Stimulated activated naive CD8-positive, alpha-beta T cell treated with anti-CD3 and anti-CD28 coated beads, Interleukin-15, Interleukin-2, amounts not matched to agents 100 U/mL and 50 U/mL, for 24 hours (primary cell): ENCODE results near the gene TPD52L2.

Source experiments
- ATAC-seq: fragments of 150-1000 bp; cut with Tn5 transposase; one replicate; pipeline ENCODE4 v1.10.0; 2021
- DNase-seq: peaks from one replicate; pipeline ENCODE4 v3.0.0; 2021

Gene TPD52L2

DNA sequence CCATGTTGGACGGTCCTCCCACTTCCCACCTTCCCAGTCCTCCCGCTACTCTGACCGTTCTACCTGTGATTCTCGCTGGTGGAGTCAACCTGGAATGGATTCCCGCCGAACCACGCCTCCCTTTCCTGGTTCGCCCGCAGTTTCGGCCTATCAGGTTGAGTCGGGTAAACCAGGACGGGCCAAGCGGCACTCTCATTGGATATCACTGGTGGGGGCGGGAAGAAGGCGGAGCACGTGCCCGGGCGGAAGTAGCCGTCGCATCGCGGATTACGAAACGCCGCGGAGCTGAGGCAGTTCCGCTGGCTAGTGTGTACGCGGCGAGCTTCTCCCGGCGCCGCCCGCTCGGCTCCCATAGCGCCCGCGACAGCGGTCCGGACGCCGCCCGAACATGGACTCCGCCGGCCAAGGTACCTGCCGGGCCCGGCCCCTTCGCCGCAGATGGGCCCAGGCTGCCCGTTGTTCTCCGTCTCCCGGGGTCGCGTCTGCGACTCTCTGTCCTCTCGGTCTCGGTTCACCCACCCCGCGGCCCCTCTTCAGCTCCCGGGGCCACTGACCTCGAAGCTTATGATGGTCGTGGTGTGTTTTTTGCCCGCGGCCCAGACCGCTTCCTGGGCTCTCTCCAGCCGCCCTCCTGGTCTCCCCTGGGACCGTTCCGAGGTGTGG is at the start of gene TPD52L2:
TSS of gene TPD52L2 (plus strand) at position 293 of the 663 bp plus-strand sequence. CDS start at position 389, 96 bp downstream.
- ATAC-seq (peak; percentile 89), DNase-seq (peak; percentile 97)

DNA sequence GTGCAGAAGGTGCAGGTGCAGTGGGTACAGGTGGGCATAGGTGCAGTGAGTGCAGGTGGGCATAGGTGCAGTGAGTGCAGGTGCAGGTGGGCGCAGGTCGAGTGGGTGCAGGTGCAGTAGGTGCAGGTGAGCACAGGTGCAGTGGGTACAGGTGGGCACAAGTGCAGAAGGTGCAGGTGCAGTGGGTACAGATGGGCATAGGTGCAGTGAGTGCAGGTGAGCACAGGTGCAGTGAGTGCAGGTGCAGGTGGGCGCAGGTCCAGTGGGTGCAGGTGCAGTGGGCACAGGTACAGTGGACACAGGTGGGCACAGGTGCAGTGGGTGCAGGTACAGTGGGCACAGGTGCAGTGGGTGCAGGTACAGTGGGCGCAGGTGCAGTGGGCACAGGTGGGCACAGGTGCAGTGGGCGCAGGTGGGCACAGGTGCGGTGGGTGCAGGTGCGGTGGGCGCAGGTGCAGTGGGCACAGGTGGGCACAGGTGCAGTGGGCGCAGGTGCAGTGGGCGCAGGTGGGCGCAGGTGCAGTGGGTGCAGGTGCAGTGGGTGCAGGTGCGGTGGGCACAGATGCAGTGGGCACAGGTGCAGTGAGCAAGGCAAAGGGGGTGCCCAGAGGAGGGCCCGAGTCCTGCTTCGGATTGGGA is 49.3 kb upstream of the TPD52L2 start:
- ATAC-seq: no peak
- DNase-seq: no peak

DNA sequence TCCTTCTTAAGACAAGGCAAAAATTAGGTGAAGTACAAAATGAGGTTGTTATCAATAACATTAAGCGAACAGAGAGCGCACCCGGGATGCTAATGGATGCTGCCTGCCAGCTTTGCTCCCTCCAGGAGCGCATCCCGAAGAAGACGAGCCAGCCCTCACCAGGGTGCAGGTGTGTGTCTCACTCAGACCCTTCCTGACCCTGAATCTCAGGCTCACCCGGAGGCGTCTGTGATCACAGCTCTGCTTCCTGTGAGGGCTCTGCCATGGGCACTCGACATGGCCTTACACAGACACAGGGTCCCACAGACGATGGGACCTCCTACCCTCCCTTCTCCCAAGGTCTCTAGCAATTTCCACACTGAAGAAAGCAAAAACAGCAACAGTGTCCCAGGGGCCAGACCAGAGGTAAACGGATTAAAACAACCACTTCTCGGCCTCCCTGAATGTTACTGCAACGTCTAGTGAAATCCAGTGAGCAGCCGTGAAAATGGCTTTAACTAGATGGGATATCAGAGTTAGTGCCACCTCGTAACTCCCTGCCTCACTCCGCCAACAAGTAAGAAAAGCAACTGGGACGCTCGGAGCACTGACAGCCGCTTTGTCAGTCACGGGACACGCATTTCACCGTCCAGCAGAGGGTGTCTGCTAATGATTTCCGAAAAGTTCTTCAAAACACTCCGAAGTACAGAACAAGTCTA is 45.7 kb upstream of the TPD52L2 start:
- DNase-seq: no peak
- ATAC-seq: no peak

DNA sequence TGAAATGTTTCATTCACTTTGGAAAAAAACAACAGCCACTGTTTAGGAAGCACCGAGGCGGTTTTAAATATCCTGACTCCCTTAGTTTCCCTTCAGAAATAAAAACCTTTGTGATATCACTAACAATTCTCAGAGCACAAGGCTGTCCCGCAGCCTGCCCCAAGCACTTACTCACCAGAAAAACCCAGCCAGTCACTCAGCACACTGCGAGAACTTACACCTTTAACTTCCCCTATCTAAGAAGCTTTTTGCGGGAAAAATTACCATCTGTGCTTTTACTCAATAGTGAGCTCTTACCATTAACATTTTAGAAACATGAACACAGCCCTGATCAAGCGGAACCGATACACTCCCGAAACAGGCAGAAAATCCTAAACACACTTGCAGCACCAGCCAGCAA is 43.3 kb upstream of the TPD52L2 start:
- ATAC-seq: no peak

DNA sequence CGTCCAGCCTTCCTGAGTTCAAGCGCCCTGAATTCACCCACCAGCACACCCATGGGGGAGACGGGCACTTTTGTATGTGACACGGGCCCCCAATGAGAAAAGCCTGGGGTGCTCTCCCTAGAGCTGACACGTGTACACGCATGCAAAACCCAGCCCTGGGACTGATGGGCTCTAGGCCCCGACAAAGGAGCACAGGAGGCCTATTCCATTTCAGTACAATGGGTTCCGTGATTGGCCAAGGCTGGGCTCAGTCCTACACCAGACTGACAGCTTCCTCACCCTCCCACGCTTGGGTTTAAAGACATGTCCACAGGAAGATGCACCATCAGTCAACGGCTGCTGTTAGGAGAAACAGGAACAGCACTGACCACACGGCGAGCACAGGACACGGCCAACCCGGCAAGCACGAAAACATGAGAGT is 42.8 kb upstream of the TPD52L2 start:
- DNase-seq: no peak
- no peak for ATAC-seq

More for the DNA sequence above, 43.3 kb upstream of the TPD52L2 start:
- DNase-seq: no peak

DNA sequence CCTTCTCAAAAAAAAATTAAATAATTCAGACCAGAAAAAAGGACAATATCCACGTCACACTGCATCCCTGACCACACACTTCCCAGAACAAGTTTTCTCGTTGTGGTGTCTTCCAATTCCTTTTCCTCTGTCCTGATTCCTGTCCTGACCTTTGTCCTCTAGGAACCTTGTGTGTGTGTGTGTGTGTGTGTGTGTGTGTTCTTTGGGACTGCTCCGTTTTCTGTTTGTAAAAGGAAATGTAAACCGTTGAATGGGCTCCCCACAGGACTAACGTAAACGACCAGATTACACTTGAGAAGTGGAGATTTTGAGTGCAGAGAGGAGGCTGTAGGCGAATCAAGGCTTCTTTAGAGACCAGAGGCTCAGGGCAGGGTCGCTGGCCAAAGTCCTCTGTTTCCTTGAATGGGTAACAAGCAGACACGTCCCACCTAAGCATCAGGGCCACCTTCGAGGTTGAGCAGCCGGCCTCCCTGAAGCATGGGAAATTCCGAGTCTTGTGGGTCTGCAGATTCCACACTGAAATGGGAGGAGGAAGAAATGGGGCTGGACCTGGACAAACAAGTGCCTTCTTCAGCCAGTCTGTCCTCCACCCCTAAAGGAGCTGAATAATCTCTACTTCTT is 41.3 kb upstream of the TPD52L2 start:
- ATAC-seq: no peak

DNA sequence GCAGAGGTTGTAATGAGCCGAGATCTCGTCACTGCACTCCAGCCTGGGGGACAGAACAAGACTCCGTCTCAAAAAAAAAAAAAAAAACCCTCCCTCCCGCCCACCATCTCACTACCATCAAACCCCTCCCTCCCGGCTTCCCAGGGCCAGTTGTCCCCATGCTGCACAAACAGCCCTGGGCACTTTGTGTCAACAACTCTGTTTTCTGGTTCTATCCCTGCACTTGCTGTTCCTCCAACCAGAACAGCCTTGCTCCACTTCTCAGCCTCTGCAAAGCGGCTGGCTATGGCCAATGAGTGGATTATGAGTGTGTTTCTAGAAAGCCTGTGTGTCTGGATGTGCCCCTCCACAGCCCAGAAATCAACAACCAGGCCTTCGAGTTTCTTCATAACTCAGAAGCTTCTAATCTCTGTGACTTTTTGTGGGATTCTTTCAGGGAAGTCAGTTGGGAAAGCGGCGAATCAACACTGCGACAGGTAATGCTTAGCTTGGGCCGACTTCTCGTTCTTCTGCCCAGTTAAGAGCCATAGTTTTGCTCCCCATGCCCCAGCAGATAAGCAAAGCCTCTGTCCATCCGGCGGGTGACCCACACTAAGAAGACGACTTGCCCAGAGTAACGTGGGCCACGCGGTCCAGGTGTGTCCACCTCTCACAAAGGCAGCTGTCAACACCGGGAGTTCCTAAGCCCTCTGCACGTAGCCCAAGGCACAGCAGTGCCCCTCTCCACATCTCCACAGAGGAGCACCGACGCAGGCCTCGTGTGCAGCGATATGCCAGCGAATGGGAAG is 39.5 kb upstream of the TPD52L2 start:
- ATAC-seq (no peak), DNase-seq (no peak)

More for the DNA sequence above, 41.3 kb upstream of the TPD52L2 start:
- no peak for DNase-seq

DNA sequence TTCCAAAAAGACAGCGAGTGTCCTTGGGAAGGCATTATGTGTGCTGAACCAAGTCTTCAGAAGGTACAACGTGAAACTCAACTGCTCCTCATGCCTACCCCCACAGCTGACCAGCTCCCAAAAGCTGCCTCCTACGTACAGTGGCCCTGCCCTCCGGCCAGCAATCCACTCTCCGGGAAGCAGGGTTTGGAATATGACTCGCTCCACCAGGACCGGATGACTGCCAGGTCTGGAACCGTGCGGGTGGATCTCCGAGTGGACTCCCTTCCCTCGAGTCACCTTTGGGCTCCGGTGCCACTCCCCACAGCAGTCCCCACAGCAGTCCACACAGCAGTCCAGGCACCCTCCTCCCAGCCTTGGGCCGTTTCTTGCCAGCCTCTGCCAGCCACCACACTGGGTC is 38.3 kb upstream of the TPD52L2 start:
- DNase-seq: no peak
- ATAC-seq: no peak

DNA sequence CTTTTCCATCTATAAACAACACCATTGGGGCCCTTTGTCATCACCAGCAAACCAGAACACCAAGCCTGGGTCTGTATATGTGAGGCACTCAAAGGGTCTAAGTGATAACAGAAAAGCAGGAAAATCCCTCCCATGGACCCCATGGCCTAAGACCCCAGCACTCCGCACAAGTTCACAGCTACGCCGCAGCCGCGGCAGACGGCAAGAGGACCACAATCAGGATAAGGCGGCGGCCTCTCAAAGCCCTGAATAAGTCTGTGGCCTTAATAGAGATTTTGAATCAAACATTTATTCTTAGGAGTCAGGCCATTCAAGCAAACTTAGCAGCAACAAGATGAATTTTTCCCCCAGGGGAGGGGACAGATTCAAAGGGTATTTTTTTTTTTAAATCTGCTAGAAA is 36.9 kb upstream of the TPD52L2 start:
- DNase-seq: no peak
- ATAC-seq: no peak

DNA sequence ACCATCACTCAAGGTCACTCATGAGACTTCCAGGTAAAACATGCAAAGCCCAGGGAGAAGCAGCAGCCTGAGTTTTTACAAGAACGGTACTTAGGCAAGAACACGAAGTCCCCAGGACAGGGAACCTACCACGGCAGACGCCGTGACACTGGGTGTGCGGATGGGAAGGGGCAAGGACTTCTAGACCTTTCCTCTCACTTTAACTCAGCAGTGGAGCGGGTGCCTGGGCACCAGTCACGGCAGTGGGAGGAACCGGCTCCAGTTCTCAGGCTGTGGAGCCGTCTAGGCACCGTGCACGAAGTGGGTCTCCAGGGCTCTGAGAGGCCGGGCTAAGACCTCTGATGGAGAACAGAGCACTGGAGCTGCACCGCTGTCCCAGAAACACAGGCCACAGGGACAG is 36.5 kb upstream of the TPD52L2 start:
- ATAC-seq (no peak), DNase-seq (no peak)

DNA sequence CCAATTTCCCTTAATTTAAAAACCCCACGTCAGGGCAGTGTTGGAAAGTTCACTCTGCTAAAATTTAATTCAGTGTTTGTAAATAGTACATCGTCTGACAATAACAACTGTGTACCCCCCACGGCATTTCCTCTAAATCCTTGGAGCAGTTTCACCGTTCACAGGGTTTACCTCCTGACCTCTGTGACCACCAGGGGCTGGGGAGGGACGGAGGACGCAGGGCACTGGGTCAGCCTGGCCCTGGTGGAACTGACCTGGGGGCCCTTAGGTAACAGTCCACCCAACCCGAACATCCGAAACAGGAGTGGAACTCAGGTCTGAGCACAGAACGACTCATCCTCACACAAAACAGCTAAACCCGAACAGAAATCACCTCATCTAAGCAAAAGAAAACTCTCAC is 36.1 kb upstream of the TPD52L2 start:
- no peak for ATAC-seq

DNA sequence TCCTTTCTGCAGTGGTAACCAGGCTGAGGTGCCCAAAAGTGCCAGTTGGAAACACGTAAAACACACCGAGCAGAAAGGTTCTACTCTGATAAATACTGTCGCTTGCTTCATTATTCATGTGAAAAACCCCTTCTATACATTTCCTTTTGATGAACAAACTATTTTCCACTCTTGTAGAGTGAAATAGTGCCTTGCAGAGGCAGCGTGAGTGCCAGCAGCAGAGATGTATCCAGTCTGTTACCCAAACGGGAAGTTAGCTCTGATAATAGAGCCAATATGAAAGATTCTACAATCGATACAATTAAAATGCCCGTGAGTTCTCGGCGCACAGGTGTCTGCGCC is 35.5 kb upstream of the TPD52L2 start:
- ATAC-seq (no peak), DNase-seq (no peak)

More for the DNA sequence above, 36.1 kb upstream of the TPD52L2 start:
- DNase-seq: no peak

DNA sequence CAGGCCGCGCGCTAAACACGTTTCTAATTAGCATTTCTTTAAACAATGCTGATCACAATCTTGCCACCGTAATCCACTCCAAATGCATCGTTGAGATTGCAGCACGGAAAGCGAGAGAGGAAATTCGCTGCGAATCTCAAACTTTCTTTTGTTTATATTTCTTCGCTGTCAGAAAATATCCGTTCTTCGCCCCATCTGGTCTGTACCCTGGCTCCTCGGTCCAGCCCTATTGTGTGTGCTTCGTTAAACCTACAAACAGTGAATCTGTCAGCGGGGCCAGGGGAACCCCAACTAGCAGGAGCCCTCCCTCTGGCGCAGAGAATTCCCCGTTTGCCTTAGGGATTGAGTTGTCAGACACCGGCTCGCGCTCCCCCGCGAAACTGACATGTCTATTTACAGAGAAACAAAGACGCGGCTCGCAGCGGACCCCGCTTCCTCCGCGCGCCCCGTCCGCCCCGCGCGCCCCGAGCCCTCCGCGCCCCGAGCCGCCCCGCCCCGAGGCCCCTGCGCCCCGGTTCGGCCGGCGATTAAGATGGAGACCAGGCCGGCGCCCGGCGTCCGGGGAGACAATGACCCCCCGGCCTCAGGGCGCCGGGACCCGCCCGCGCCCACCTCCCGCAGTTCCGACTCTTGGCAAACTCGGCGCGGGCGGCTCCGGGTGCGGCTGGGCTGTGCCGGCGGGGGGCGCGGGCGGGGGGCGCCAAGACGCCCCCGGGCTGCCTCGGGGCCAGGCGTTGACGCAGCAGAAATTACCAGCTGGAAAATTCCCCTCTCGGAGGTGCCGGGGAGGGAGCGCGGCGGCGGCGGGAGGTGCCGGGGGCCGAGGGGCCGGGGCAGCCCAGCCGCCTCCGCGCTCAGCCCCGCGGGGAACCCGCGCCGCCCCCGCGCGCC is 34.9 kb upstream of the TPD52L2 start:
- no peak for DNase-seq

DNA sequence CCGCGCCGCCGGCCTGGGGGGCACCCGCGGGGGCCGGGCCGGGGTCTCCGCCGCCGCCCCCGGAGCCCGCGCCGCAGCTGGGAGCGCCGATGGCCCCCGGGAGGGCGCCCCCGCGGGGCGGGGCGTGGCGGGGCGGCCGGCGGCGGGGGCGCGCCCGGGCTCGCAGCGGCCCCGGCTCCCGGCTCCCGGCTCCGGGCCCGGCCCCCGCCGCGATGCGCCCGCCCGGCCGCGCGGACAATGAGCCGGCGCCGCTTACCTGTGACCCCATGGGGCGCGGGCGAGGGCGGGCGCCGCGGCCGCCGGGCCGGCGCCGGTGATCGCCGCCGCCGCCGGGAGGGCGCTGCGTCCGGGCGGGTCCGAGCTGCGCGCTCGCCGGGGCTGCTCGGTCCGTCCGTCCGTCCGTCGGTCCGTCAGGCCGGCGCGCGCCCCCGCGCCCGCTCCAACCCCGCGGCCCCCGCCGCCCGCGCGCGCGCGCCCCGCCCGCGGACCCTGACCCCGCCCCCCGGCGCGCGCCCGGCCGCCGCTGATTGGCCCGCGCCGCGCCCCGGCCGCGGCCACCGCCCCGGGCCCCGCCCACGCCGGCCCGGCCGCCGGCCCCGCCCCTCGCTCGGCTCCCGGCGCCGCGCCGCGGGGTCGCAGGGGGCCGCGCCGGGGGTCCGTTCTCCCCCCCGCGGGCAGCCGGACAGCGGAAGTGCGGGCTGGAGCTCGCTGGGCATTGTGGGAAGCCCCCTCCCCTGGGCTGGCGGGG is 34.1 kb upstream of the TPD52L2 start, which contains the start of gene ZBTB46:
TSS of gene ZBTB46 (minus strand) at position 424 of the 748 bp plus-strand sequence. CDS start 40,507 bp downstream, outside the sequence.
- ATAC-seq: peak; percentile 44
- DNase-seq: peak; percentile 63

More for the DNA sequence above, 34.9 kb upstream of the TPD52L2 start:
- ATAC-seq: no peak

DNA sequence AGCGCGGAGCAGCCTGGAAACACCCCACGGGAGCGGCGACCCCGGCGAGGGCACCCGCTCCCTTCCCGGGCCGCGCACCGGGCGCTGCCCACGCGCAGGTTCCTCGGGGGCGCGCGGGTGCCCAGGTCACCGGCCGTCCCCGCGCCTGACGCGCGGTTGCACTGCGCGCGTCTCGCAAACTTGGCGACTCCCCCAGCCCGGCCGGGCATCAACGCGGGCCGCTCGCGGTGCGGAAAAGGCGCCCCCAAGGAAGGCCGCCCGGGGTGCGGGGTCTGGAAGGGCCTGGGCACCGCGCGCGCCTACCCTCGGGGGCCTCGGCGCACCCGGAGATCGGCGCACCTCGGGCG is 33.5 kb upstream of the TPD52L2 start:
- DNase-seq (no peak), ATAC-seq (no peak)

DNA sequence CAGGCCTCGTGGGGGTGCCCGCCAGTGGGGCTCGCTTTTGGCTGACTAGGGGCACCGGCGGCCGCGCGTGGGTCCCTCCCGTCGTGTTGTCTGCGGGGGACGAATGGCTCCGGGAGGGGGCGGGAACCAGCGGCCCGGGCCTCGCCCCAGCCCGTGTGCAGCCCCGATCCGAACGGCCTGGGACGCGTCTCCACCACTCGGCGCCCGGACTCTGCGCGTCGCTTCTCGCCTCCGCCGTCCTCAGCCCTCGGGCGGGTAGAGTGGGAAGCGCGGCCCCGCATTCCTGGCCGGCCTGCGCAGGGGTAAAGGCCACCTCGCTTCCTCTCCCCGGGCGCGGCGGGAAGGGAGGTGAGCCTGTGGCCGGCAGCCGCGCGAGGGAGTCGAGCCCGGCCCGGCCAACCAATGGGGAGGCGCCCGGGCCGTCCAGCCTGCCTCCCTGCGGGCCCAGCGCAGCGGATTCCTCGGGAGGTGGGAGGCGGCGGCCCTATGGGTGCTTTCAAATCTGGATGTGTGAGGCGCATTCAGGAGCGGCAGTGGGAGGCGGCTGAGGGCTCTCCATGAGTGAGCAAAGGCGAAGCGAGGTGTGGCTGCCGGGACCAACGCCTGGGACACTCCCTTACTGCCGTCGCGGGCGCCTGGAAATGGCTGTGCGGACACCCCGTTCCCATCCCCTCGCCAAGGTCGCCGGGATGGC is 32.9 kb upstream of the TPD52L2 start:
- DNase-seq (no peak), ATAC-seq (no peak)

DNA sequence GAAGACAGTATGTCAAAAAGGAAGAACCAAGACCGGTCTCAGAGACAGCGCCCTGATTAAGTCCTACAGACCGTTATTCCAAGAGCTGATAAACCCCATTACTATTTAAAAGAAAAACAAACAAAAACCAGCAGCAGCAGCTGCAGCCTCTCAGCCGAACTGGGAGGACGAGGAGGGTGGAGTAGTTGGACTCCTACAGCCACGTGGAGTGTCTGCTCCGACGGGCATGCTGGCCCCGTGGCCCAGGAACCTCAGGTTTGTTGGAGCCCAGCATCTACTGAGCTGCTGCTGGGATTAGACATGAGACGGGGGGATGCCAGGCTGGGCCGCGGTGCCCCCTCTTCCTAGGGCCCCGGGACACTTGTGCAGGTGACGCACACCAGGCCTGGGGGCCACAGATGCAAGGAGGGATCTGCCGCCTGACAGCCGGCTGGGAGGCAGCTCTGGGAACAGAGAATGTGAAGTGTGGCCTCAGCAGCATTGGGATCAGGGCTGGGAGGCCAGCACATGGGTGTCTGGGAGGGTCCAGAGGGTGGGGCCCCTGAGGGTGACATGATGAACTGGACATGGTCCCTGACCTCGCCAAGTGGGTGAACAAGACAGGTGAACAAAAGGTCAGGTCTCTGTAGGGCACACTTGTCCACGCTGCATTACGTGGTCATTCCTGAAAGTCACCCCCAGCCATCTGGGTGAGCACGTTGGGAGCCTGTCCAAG is 31.1 kb upstream of the TPD52L2 start:
- ATAC-seq (no peak), DNase-seq (no peak)

DNA sequence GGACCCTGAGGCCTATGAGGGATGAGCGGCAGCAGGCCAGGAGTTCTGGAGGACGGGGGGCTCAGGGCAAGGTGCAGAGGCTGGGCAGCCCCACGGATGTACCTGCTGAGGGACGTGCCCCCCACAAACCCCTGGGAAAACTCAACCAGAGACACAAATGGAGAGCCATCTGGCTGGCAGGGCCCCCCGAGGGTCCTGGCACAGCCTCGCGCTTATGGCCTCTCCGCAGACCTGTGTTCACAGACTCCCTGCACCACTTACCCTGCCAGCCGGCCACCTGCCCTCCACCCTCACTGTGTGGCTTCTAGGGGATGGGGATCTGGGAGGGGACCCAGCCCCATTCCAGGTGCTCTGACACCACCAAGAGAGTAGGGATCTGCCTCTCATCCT is 30.6 kb upstream of the TPD52L2 start:
- ATAC-seq: no peak
- no peak for DNase-seq
